ENCODE measurements around the gene NKTR.

- no peak for TF ChIP-seq EZH2 (IDR thresholded peaks at IDR 0.05; ENCODE audit: borderline replicate concordance, low read depth, low read length, poor library complexity, severe bottlenecking)
- no peak for TF ChIP-seq CTCF (conservative IDR thresholded peaks at IDR 0.05; ENCODE audit: low read depth, low read length)
These were observed 89.0 kb downstream of the NKTR start for GRCh38 chr3:42689421-42690014.

All from A673 (cell line).